Urinary bladder (tissue), 4 donors: Measurements from ENCODE around the gene HOXB3. TPM values are rescaled to one million over a fixed set of nuclear protein-coding genes. Genes with fewer than 3 reads are reported as not detected.
A peak's percentile ranks its signal among the peaks of the same experiment; 100 is the strongest.

Experiments used
- DNase-seq: peaks from one replicate; pipeline ENCODE4 v3.0.0-alpha.2; 2015; ENCODE audit errors: extremely low spot score
- H3K27ac ChIP-seq: one replicate; pipeline ENCODE4 v1.5.1; 2013; ENCODE audit warnings: low read depth, mild to moderate bottlenecking, moderate library complexity
- H3K36me3 ChIP-seq: one replicate; pipeline ENCODE4 v1.6.1; 2013; ENCODE audit warnings: mild to moderate bottlenecking, moderate library complexity; ENCODE audit not compliant: insufficient read depth
- H3K4me1 ChIP-seq: one replicate; pipeline ENCODE4 v1.6.1; 2013; ENCODE audit warnings: mild to moderate bottlenecking, moderate library complexity; ENCODE audit not compliant: insufficient read depth
- H3K4me3 ChIP-seq: one replicate; pipeline ENCODE4 v1.5.1; 2013; ENCODE audit warnings: low read depth, low read length
- WGBS: extraction: QIAGEN DNeasy Blood & Tissue Kit; methylation state at CpG from one replicate; pipeline ENCODE4 v1.1.7; 2013; 5-methylcytosine and 5-hydroxymethylcytosine counted together
- polyA plus RNA-seq: library from polyadenylated mRNA; stranded (reverse); fragments of 200-250 nt; gene quantifications from one replicate; pipeline ENCODE4 v1.2.3, GENCODE V29; 2013
- total RNA-seq: library from RNA; depleted of rRNA; stranded (reverse); fragments of >200 nt; gene quantifications from one replicate; pipeline ENCODE4 v1.2.3, GENCODE V29; 2014
- donor health status: healthy with polysubstance abuse.
- donor health status: healthy.

The HOXB3 gene
- total and polyA plus RNA-seq, 2 donors, result 6.1 to 10.8 TPM

DNA sequence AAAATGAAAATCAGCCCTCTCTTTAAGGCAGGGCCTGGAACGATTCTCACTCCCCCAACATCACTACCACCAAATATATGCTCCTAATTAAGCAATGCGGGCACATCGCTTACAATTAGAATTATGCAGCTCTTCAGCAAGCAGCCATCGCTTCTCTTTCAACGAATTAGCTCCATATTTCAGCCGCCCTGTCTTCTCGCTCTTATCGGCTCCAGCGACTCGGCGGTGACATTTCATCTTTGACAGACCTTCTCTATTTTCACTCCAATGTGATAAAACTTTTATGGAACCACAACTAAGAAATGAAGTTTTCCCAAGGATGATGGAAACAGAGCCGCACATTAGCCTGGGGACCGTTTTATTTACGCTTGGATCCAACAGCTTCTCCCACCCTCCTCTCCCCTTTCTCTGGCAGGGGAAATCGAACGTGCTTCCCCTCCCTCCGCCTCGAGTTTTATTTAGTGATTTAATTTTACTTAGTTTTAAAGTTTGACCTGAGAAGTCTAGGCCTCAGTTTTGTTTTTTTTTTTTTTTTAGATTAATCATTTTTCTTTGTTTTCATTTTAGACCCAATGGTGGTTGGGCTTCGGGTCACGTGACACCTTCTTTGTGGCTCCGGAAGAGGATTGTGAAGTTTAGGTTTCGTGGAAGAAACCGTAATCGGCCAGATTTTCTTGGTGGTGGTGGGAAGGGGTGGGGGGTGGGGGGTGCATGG is 42.1 kb downstream of the HOXB3 start:
- 47% methylated on average over 24 of the region's 24 CpGs for WGBS
- Histone ChIP-seq H3K4me3 (no peak overlapping the region), H3K4me1 (peaks cover under 1% of the 10 kb centered on the region), H3K27ac (no peak overlapping the region), H3K36me3 (no peaks in the 10 kb centered on the region)
- no peak for DNase-seq

DNA sequence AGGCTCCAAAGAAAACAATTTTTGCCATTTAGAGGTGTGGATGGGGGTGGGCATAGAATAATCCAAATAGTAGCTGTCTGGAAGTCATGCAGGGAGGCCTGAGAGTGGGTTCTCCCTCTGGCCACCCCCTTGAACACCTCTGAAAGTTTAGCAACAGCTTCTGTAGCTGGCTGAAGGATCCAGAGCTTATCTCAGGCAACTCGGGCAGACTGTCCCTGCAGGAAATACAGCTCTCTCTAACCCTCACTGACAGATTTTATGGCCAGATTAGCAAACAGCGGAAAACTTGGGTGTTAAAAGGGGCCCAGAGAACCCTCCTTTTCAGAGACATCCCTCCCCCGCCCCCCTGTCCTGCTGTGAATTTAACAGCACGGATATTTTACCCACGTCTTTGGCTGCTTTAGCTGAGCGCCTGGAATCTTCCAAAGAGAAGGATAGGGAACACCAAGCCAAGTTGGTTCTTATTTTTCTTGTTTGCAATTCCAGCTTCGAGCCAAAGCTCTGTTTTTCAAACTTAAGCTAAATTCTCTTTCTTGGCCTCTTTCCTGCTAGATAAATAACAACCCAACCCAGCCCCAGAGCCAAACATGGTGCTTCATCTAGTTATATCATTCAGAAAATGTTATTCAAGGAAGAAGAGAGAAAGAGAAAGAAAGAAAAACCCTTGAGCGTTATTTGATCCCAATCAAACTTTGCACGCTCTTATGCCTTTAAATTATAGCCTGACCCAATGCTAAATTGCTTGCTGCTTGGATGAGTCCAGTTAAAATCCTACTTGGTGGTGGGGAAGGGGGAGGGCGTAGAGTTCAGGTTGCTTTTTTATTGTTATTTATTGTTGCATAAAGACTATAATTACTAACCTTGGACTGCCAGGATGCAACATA is 42.9 kb downstream of the HOXB3 start:
- WGBS, result 23% methylated on average over 10 of the region's 10 CpGs
- H3K27ac ChIP-seq, result no peak overlapping the region
- no peaks in the 10 kb centered on the region for H3K4me1 ChIP-seq
- no peak overlapping the region for H3K4me3 ChIP-seq
- H3K36me3 ChIP-seq, result no peaks in the 10 kb centered on the region
- no peak for DNase-seq

DNA sequence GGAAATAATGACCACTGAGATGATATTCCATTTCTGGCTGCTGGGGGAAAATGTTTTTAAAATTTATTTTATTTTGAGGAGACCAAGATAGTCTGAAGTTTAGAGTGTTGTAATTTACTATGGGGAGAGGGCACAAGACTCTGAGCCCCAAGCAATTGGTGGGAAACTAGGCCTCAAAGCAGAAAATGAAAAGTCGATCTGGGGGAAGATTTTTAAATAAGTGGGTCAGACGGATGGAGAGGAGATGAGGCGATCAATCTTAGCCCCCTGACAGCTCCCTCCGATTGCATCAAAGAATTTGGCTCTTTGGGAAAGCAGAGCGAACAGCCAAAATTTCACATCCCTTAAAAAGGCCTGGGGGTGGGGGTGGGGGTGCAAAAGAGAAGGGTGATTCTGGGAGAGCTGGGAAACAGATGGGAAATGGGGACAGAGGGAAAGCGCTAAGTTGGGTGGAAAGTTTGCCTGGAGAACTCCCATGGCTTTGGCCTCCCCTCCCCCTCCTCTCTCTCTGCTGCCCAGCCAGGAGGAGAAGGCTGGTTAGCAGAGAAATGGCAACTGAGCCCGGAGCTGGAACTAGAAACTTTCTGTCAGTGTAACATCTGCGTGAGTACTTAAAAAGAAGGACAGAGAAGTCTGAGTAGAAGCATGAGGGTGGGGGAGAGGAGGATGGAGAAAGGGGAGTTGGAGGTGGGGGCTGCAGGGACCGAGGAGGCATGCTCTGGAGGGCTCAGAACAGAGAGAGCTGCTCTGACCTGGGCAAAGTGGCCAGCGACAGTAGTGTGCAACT is 43.7 kb downstream of the HOXB3 start:
- Histone ChIP-seq H3K36me3 (no peaks in the 10 kb centered on the region), H3K27ac (no peak overlapping the region), H3K4me3 (no peak overlapping the region), H3K4me1 (no peaks in the 10 kb centered on the region)
- no peak for DNase-seq
- WGBS, result 49% methylated on average over 10 of the region's 10 CpGs

DNA sequence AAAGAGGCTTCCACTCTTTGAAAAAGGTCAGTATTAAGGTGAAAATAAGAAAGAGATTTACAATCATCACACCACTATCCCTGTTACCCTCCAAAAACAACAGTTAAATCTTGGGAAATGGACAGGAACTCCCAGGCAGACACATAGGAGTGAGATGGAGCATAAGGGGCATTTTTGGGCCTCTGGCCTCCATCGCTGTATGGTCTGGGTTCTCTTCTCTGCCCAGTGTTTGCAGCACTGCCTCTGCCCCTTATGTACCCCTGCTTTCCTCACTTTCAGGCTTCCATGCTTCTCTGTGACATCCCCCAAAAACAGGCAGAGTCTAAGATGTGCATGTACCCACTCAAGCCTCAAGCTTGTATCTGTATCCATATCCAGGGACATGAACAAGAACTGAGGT is 44.5 kb downstream of the HOXB3 start:
- H3K4me1 ChIP-seq, result no peaks in the 10 kb centered on the region
- H3K27ac ChIP-seq, result no peak overlapping the region
- no peaks in the 10 kb centered on the region for H3K36me3 ChIP-seq
- 98% methylated on average over 1 of the region's 1 CpG for WGBS
- H3K4me3 ChIP-seq, result no peak overlapping the region
- no peak for DNase-seq

DNA sequence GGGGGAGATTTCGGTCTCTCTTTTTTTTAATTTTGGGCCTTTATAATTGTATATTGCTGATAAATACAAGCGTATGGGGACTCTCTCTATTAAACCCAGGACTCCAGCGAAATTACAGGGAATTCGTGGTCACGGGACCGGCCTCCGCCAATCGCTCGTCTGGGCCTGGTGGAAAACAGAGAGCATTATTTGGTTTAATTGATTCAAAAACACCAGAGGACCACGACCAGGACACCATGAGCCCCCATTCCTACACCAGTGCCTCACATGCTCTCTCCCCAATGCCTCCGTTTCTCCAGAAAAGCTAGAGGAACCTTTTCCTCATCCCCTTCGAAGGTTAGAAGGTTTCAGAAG is 45.0 kb downstream of the HOXB3 start, which contains the start of gene HOXB2:
Gene HOXB2 (minus strand): TSS at position 88 of the 354 bp plus-strand sequence. CDS start 198 bp downstream, outside the sequence.
- Histone ChIP-seq H3K27ac (peak within 1 kb of the TSS; percentile 84), H3K4me1 (no peaks in the 10 kb centered on the region), H3K36me3 (no peaks in the 10 kb centered on the region), H3K4me3 (peak within 1 kb of the TSS; percentile 64)
- DNase-seq, result no peak
- WGBS, result 50% methylated on average over 12 of the region's 12 CpGs

DNA sequence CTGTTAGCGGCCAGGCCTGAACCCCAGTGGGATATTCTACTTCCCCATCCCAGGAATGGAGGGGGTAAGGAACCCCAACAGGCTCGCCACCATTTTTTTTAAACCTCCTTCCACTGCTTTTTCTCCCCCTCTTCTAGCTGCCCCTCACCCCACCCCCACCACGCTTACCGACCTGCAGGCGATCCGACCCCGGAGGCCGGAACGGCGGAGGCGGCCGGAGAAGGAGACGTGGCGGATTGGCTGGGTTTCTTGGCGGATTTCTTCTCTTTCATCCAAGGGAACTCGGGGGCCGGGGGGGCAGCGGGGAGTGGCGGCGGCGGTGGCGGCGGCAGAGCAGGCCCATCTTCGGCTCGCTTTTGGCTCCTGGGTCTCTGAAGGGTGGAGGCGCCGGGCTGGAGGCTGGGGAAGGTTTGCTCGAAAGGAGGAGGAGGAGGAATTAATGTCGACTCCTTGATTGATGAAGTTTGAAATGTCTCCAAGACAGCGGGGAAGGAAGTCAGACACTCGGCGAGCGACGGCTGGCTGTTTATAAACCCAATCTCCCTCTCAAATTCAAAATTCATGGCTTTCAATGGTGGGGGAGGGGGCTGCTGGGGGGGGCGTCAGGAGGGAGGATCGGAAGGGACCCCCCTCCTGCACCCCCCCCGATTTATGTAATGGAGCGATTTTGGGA is 45.6 kb downstream of the HOXB3 start:
- no peaks in the 10 kb centered on the region for H3K36me3 ChIP-seq
- H3K4me3 ChIP-seq, result peak overlapping the region; percentile 64
- 9% methylated on average over 38 of the region's 38 CpGs for WGBS
- DNase-seq, result no peak
- no peaks in the 10 kb centered on the region for H3K4me1 ChIP-seq
- H3K27ac ChIP-seq, result peak overlapping the region; percentile 27

DNA sequence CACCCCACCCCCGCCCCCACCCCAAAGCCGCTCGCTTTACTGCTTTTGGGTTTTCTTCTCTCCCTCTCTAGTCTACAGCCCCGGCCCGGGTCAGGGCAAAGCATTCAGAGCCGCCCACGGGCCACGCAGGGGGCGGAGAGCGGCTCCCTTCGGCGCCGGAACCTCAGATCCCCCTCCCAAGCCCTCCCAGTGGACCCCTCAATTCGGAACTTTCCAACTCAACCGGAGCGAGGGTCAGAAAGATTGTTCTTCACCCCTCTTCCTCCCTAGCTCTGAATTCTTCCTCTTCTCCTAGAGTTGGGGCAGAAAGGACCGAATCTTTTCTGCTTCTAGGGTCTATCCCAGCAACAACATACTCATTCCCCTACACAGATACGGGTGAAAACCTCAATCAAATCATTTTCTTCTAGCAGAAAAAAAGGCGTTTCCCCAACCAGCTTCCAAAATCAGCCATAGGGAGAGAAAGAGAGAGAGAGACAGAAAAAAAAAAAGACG is 46.1 kb downstream of the HOXB3 start:
- Histone ChIP-seq H3K27ac (peak overlapping the region; percentile 84), H3K4me1 (no peaks in the 10 kb centered on the region), H3K36me3 (no peaks in the 10 kb centered on the region), H3K4me3 (peak overlapping the region; percentile 64)
- WGBS, result 14% methylated on average over 20 of the region's 20 CpGs
- DNase-seq, result no peak

DNA sequence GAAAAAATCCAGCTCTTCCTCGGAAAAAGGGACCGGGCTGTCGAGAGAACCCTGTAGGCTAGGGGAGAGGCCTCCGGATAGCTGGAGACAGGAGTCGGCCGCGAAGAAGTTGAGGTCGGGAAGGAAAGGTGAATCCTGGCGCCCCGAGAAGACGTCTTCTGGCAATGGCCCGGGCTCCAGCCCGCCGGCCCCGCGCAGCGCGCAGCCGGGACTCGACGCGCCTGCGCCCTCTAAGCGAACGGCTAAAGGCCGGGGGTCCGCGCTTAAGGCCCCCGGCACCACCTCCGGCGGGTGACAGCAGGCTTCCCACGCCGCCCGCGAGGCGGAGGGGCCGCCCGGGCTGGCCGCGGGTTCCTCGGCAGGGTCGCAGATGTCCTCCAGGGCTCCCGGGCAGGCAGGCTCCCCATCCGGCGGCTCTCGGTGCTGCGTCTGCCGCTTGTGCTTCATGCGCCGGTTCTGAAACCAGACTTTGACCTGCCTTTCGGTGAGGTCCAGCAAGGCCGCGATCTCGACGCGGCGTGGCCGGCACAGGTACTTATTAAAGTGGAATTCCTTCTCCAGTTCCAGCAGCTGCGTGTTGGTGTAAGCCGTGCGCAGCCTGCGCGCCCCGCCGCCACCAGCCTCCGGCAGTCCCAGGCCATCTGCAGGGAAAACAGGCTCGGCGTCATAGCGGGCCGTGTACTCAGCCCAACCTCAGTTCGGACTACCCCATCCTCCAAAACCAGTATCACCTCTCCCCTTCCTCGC is 46.8 kb downstream of the HOXB3 start:
- WGBS, result 3% methylated on average over 72 of the region's 72 CpGs
- Histone ChIP-seq H3K36me3 (no peaks in the 10 kb centered on the region), H3K4me3 (peak overlapping the region; percentile 64), H3K4me1 (no peaks in the 10 kb centered on the region), H3K27ac (peak overlapping the region; percentile 84)
- no peak for DNase-seq

DNA sequence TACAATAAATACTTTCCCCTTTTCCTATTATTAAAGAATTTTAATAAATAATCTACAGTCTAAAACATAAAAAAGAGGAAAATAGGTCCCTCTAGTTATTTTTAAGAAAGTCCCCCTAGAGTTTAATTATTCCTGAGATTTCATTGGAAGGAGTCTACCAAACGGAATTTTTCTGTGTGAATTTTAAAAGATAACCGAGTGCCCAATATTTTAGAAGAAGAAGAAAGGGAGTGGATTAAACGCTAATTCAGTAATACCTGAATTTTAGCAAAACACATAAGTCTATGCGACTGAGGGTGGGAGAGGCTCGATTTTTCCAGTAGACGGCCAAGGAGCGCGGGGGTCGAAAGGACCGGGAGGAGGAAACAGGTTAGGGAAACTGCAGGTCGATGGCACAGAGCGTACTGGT is 47.3 kb downstream of the HOXB3 start:
- H3K4me1 ChIP-seq, result no peaks in the 10 kb centered on the region
- H3K27ac ChIP-seq, result peak overlapping the region; percentile 84
- no peak for DNase-seq
- H3K36me3 ChIP-seq, result no peaks in the 10 kb centered on the region
- peak overlapping the region; percentile 64 for H3K4me3 ChIP-seq
- 14% methylated on average over 12 of the region's 12 CpGs for WGBS

DNA sequence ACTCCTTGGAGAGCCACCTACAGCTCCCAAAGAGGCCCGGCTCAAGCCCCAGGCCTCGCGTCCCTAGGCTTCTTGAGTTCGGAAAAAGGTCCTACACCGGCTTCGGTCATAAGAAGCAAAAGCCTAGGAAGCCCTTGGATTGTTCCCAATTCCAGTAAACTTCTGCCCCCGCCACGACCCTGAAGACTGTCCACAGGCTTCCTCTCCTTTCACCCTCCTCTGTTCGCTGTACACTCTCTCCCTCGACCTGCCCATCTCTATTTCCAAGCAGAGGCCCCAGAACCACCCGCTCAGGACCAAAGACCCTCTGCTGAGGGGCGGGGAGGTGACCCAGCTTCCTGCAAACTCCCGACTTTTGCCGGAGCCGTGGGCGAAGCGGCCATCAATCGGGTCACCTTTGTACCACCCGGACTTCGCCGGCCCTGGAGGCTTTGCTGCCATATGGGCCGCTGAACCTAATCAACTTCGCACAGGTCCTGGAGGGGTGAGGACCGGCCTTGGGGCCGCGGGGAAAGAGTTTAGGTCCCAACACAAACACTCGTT is 47.9 kb downstream of the HOXB3 start:
- peak overlapping the region; percentile 21 for H3K4me3 ChIP-seq
- H3K27ac ChIP-seq, result peak overlapping the region; percentile 84
- no peak for DNase-seq
- H3K4me1 ChIP-seq, result no peaks in the 10 kb centered on the region
- WGBS, result 34% methylated on average over 27 of the region's 27 CpGs
- H3K36me3 ChIP-seq, result no peaks in the 10 kb centered on the region

DNA sequence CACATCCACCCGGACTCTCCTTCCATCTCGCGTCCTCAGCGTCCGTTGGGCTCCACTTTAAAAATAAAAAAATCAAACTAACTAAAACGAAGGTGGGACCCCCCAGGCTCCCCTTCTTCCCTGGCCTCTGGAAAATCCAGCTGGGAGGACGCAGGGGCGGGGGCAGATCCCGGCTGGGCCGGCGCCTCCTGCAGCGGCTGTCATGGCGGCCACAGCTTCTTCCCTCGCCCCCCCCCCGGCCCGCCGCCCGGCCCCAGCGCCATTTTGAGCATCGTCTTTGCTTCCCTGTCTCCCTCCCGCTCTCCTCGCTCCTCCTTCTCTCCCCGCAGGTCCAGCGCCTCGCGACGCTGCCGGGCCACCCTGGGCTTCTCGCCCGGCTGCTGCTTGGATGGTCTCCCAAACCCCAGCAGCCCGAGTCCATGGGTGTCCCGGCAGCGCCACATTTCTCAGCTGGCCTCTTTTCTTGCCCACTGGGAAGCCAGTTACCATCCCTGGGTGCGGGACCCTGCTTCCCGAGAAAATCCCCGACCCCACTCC is 48.4 kb downstream of the HOXB3 start:
- Histone ChIP-seq H3K4me1 (no peaks in the 10 kb centered on the region), H3K36me3 (no peaks in the 10 kb centered on the region), H3K27ac (peak overlapping the region; percentile 84), H3K4me3 (peak overlapping the region; percentile 21)
- no peak for DNase-seq
- 7% methylated on average over 36 of the region's 36 CpGs for WGBS

DNA sequence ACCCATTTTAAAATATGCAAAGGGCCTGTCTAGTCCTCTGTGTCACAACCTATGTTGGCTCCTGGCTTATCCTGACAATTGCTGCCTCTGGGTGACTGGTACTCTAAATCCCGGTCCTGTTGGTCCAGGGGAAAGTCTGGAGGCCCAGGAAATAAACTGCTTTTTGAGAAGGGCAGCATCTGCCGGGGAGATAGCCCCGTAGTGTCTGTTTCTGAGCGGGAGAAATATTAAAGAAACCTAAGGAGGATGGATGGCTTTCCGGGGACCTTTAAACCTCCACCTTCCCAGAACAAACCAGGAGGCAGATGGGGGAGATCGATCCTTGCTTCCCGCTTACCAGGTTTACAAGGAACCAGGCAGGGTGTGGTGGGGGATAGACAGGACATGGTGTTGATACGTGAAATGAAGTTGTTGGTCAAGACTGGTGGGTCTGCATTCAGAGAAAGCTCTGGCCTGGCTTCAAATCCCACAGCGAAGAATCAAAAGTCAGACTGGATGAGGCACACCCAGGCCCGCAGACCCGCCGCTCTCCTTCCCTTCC is 48.9 kb downstream of the HOXB3 start:
- no peak overlapping the region for H3K27ac ChIP-seq
- WGBS, result 49% methylated on average over 12 of the region's 12 CpGs
- peak overlapping the region; percentile 21 for H3K4me3 ChIP-seq
- H3K36me3 ChIP-seq, result no peaks in the 10 kb centered on the region
- no peaks in the 10 kb centered on the region for H3K4me1 ChIP-seq
- DNase-seq, result no peak
